Neural progenitor cell (in vitro differentiated cells): ENCODE data around the gene NFKBIE.

Source experiments
- CTCF ChIP-seq: fragments of 200-600 bp; sonication (generic); IDR thresholded peaks from 2 replicates; pipeline ENCODE4 v1.5.1; 2017; ENCODE audit warnings: antibody characterized with exemption, mild to moderate bottlenecking
- EZH2 ChIP-seq: fragments of 200-600 bp; sonication (generic); IDR thresholded peaks from 2 replicates; pipeline ENCODE4 v1.6.1; 2017; ENCODE audit warnings: antibody characterized with exemption, mild to moderate bottlenecking, moderate library complexity

- TF ChIP-seq CTCF (no peak), EZH2 (no peak)
Measured at GRCh38 chr6:44307217-44307616, 41.9 kb upstream of the NFKBIE start.
